Measurements from ENCODE around the gene VAC14. TPM values are rescaled to one million over a fixed set of nuclear protein-coding genes. Genes with fewer than 3 reads are reported as not detected.

The VAC14 gene
- total and polyA plus RNA-seq, 3 donors from 2014 or later = 41.0 to 80.5 (median 61.8) TPM

DNA sequence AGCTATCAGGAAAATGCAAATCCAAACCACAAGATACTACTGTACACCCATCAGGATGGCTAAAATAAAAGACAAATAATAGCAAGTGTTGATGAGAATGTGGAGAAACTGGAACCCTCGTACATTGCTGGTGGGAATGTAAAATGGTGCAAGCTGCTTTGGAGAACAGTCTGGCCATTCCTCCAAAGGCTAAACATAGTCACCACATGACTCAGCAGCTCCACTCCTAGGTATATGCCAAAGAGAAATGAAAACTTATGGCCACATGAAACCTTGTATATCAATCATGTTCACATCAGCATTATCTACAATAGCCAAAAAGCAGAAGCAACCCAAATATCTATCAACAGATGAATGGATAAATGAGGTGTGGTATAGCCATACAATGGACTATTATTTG is 28.5 kb downstream of the VAC14 start:
- WGBS, 2 donors = 96 to 100% methylated on average over 1 of the region's 1 CpG
- no peaks in the 10 kb centered on the region for H3K4me1 ChIP-seq

DNA sequence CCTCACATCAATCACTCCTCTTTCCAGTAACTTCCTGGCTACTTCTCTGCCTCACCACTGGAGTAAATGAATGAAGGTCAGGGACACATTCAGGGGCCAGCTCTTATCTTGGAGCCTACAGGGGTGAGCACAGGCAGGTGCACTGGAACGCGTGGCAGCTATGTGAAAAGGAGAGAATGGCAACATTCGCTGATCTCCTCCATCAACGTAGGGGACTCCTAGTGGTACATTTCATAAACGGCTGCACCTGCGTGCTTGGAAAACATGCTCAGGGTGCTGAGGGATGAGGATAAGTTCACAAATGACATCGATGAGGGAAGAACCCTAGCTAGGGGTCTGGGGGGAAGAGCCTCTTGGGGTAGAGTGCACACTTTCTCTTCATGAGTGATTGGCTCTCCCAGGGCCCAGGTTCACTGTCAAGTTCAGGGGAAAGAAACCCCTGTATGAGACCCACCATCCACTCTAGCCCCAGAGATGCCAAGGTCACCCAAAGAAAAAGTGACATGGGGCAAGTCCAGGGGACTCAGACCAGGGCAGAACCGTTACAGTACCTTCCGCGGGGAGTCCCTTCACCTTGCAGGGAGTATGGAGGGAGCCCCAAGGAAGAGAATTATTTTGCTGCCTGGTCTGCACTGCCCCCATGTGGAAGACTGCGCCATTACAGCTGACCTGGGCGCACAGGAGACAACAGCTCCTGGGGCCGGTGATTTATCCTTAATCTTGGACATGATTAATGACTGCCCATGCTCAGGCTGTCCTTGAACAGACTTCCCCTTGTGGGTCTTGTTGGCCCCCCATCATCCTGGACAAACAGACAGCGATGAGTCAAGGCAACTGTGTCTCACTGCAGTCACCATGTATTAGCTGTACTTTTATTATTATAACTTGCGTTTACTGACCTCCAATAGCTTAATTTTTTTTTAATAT is 30.1 kb downstream of the VAC14 start:
- Histone ChIP-seq H3K36me3 (ENCODE audit: low read depth, missing control alignments) (no peaks in the 10 kb centered on the region), H3K4me1 (no peaks in the 10 kb centered on the region), H3K4me3 (no peak overlapping the region), H3K27me3 (no peaks in the 10 kb centered on the region), H3K9me3 (no peaks in the 10 kb centered on the region), H3K27ac (no peak overlapping the region)
- DNase-seq = peak; percentile 71
- TF ChIP-seq POLR2A (IDR thresholded peaks at IDR 0.05) = no peak
- TF ChIP-seq, protein P1, sequence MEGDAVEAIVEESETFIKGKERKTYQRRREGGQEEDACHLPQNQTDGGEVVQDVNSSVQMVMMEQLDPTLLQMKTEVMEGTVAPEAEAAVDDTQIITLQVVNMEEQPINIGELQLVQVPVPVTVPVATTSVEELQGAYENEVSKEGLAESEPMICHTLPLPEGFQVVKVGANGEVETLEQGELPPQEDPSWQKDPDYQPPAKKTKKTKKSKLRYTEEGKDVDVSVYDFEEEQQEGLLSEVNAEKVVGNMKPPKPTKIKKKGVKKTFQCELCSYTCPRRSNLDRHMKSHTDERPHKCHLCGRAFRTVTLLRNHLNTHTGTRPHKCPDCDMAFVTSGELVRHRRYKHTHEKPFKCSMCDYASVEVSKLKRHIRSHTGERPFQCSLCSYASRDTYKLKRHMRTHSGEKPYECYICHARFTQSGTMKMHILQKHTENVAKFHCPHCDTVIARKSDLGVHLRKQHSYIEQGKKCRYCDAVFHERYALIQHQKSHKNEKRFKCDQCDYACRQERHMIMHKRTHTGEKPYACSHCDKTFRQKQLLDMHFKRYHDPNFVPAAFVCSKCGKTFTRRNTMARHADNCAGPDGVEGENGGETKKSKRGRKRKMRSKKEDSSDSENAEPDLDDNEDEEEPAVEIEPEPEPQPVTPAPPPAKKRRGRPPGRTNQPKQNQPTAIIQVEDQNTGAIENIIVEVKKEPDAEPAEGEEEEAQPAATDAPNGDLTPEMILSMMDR (IDR thresholded peaks at IDR 0.05) = peak; percentile 80 to 98 (median 91)
- intact Hi-C loops (cut with DNase I; ENCODE audit: low total_unique reads) = loop anchor here (5.0 kb wide), 1 partner anchor 94 kb away; no protein-coding TSS in a partner anchor
- 48 to 57% methylated on average over 15 of the region's 15 CpGs for WGBS, 2 donors

More for the DNA sequence above, 28.5 kb downstream of the VAC14 start:
- Histone ChIP-seq H3K27ac (no peak overlapping the region), H3K27me3 (no peaks in the 10 kb centered on the region), H3K36me3 (ENCODE audit: low read depth, missing control alignments) (no peaks in the 10 kb centered on the region), H3K4me3 (no peak overlapping the region), H3K9me3 (no peaks in the 10 kb centered on the region)
- TF ChIP-seq, protein P1 (IDR thresholded peaks at IDR 0.05) = no peak
- TF ChIP-seq POLR2A (IDR thresholded peaks at IDR 0.05) = no peak
- intact Hi-C loops (cut with DNase I; ENCODE audit: low total_unique reads) = loop anchor here (5.0 kb wide), 1 partner anchor 95 kb away; no protein-coding TSS in a partner anchor
- DNase-seq = no peak

DNA sequence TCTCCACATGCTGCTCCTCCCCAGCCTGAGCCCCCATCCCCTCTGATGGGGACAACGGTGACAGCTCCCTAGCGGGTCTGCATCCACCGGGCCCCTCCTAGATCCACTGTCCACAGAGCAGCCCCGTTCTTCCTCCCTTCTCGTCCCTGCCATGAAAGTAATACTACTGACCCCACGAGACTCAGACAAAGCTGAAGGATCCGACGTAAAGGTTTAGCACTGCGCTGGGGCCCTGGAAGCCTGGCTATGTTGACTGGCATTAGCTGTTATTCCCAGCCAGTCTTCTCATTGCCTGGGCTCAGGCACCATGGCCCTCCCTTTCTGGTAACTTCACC is 30.7 kb downstream of the VAC14 start:
- Histone ChIP-seq H3K9me3 (no peaks in the 10 kb centered on the region), H3K27me3 (no peaks in the 10 kb centered on the region), H3K4me1 (no peaks in the 10 kb centered on the region), H3K36me3 (ENCODE audit: low read depth, missing control alignments) (no peaks in the 10 kb centered on the region), H3K4me3 (no peak overlapping the region), H3K27ac (no peak overlapping the region)
- TF ChIP-seq, protein P1 (IDR thresholded peaks at IDR 0.05) = no peak
- TF ChIP-seq POLR2A (IDR thresholded peaks at IDR 0.05) = no peak
- no peak for DNase-seq
- intact Hi-C loops (cut with DNase I; ENCODE audit: low total_unique reads) = loop anchor here (5.0 kb wide), 1 partner anchor 93 kb away; no protein-coding TSS in a partner anchor
- 91 to 97% methylated on average over 9 of the region's 9 CpGs for WGBS, 2 donors

DNA sequence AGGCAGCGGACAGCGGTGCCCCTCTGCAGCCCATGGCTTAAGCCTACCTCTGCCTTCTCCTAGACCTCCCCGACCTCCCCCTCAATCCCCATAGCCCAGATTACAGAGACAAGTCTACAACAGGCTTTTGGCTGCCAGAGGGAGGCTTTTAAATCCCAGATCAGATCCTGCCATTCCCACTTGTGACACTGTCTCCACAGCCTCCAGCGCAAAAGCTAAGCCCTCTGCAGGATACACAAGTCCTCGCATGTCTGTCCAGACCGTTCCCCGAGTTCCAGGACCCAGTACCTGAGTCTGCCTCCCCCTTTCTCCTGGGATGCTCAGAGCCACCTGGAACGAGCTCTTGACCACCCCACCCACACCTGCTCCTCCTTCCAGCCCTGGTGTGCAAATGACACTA is 31.2 kb downstream of the VAC14 start:
- TF ChIP-seq, protein P1 (IDR thresholded peaks at IDR 0.05) = no peak
- Histone ChIP-seq H3K4me3 (no peak overlapping the region), H3K9me3 (no peaks in the 10 kb centered on the region), H3K4me1 (no peaks in the 10 kb centered on the region), H3K36me3 (ENCODE audit: low read depth, missing control alignments) (no peaks in the 10 kb centered on the region), H3K27ac (no peak overlapping the region), H3K27me3 (no peaks in the 10 kb centered on the region)
- DNase-seq = no peak
- intact Hi-C loops (cut with DNase I; ENCODE audit: low total_unique reads) = loop anchor here (5.0 kb wide), 1 partner anchor 92 kb away; no protein-coding TSS in a partner anchor
- WGBS, 2 donors = 91 to 98% methylated on average over 8 of the region's 8 CpGs
